ENCODE results near the gene CCDC171. TPM values are rescaled to one million over a fixed set of nuclear protein-coding genes. Genes with fewer than 3 reads are reported as not detected.

CCDC171 gene
- polyA plus RNA-seq, 1 donor from 2014 or later, result 9.1 TPM

DNA sequence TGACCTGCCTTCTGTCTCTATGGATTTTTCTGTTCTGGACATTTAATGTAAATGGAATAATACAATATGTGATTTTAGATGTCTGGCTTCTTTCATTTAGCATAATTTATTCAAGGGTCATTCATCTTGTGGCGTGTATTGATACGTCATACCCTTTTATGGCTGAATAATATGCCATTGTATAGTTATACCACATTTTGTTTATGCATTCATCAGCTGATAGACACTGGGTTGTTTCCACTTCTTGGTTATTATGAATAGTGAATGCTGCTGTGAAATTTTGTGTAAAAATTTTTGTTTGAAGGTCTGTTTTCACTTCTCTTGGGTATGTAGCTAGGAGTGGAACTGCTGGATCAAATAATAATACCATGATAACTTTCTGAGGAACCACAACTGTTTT, 298.9 kb downstream of the CCDC171 start:
- no peaks in the 10 kb centered on the region for H3K9me3 ChIP-seq (ENCODE audit: low read length)
- TF ChIP-seq POLR2AphosphoS5 (IDR thresholded peaks at IDR 0.05) (no peak), SMC3 (conservative IDR thresholded peaks at IDR 0.05; ENCODE audit: poor library complexity) (no peak), TAF1 (IDR thresholded peaks at IDR 0.05; ENCODE audit: low read depth) (no peak), RAD21 (conservative IDR thresholded peaks at IDR 0.05) (no peak), EP300 (conservative IDR thresholded peaks at IDR 0.05; ENCODE audit: poor library complexity, severe bottlenecking) (no peak), EZH2 (IDR thresholded peaks at IDR 0.05; ENCODE audit: borderline replicate concordance, insufficient read depth, low read length, poor library complexity, severe bottlenecking) (no peak), MXI1 (conservative IDR thresholded peaks at IDR 0.05; ENCODE audit: poor library complexity, severe bottlenecking) (no peak)
- TF ChIP-seq, protein P1, sequence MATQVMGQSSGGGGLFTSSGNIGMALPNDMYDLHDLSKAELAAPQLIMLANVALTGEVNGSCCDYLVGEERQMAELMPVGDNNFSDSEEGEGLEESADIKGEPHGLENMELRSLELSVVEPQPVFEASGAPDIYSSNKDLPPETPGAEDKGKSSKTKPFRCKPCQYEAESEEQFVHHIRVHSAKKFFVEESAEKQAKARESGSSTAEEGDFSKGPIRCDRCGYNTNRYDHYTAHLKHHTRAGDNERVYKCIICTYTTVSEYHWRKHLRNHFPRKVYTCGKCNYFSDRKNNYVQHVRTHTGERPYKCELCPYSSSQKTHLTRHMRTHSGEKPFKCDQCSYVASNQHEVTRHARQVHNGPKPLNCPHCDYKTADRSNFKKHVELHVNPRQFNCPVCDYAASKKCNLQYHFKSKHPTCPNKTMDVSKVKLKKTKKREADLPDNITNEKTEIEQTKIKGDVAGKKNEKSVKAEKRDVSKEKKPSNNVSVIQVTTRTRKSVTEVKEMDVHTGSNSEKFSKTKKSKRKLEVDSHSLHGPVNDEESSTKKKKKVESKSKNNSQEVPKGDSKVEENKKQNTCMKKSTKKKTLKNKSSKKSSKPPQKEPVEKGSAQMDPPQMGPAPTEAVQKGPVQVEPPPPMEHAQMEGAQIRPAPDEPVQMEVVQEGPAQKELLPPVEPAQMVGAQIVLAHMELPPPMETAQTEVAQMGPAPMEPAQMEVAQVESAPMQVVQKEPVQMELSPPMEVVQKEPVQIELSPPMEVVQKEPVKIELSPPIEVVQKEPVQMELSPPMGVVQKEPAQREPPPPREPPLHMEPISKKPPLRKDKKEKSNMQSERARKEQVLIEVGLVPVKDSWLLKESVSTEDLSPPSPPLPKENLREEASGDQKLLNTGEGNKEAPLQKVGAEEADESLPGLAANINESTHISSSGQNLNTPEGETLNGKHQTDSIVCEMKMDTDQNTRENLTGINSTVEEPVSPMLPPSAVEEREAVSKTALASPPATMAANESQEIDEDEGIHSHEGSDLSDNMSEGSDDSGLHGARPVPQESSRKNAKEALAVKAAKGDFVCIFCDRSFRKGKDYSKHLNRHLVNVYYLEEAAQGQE (IDR thresholded peaks at IDR 0.05; ENCODE audit: borderline replicate concordance), result no peak
- TF ChIP-seq, protein P2, sequence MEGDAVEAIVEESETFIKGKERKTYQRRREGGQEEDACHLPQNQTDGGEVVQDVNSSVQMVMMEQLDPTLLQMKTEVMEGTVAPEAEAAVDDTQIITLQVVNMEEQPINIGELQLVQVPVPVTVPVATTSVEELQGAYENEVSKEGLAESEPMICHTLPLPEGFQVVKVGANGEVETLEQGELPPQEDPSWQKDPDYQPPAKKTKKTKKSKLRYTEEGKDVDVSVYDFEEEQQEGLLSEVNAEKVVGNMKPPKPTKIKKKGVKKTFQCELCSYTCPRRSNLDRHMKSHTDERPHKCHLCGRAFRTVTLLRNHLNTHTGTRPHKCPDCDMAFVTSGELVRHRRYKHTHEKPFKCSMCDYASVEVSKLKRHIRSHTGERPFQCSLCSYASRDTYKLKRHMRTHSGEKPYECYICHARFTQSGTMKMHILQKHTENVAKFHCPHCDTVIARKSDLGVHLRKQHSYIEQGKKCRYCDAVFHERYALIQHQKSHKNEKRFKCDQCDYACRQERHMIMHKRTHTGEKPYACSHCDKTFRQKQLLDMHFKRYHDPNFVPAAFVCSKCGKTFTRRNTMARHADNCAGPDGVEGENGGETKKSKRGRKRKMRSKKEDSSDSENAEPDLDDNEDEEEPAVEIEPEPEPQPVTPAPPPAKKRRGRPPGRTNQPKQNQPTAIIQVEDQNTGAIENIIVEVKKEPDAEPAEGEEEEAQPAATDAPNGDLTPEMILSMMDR (IDR thresholded peaks at IDR 0.05; ENCODE audit: poor library complexity, severe bottlenecking), result no peak
- H3F3A ChIP-seq (ENCODE audit: insufficient read depth, low read length, poor library complexity, severe bottlenecking), result no peaks in the 10 kb centered on the region
- no peaks in the 10 kb centered on the region for H3K36me3 ChIP-seq (ENCODE audit: insufficient read depth, low read length)
- no peak overlapping the region for H3K27ac ChIP-seq (ENCODE audit: low read length)
- H3K27me3 ChIP-seq (ENCODE audit: insufficient read depth, low read depth, low read length), result no peaks in the 10 kb centered on the region
- H3K4me2 ChIP-seq (ENCODE audit: low read length), result no peak overlapping the region
- no peaks in the 10 kb centered on the region for H4K20me1 ChIP-seq (ENCODE audit: insufficient read depth)
- no peak overlapping the region for H3K4me3 ChIP-seq (ENCODE audit: low read length)
- H3K9ac ChIP-seq (ENCODE audit: low read length), result no peak overlapping the region
- H2AFZ ChIP-seq (ENCODE audit: low read depth, low read length), result no peak overlapping the region
- H3K79me2 ChIP-seq (replicated peaks; ENCODE audit: insufficient read depth, low read length), result no peaks in the 10 kb centered on the region
- no peaks in the 10 kb centered on the region for H3K9me2 ChIP-seq (ENCODE audit: insufficient read depth, low read length)

DNA sequence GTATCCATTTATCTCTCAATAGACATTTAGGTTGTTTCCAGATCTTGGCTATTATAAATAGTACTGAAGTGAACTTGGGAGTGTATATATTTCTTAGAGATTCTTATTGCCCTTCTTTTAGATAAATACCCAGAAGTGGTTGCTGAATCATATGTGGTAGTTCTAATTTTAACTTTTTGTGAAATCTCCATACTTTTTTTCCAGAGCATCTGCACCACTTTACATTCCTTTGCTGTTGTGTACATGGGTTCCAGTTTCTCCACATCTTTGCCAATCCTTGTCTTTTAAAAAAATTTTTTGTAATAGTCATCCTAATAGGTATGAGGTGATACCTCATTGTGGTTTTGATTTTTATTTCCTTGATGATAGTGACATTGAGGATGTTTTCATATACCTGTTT, 303.7 kb downstream of the CCDC171 start:
- Histone ChIP-seq H3K36me3 (ENCODE audit: insufficient read depth, low read length) (no peaks in the 10 kb centered on the region), H2AFZ (ENCODE audit: low read depth, low read length) (no peak overlapping the region), H4K20me1 (ENCODE audit: insufficient read depth) (no peaks in the 10 kb centered on the region), H3K9ac (ENCODE audit: low read length) (no peak overlapping the region), H3K4me2 (ENCODE audit: low read length) (no peak overlapping the region), H3F3A (ENCODE audit: insufficient read depth, low read length, poor library complexity, severe bottlenecking) (no peaks in the 10 kb centered on the region), H3K4me3 (ENCODE audit: low read length) (no peak overlapping the region), H3K27ac (ENCODE audit: low read length) (no peak overlapping the region), H3K27me3 (ENCODE audit: insufficient read depth, low read depth, low read length) (no peaks in the 10 kb centered on the region), H3K9me2 (ENCODE audit: insufficient read depth, low read length) (no peaks in the 10 kb centered on the region), H3K9me3 (ENCODE audit: low read length) (no peaks in the 10 kb centered on the region), H3K79me2 (replicated peaks; ENCODE audit: insufficient read depth, low read length) (no peaks in the 10 kb centered on the region)
- TF ChIP-seq RAD21 (conservative IDR thresholded peaks at IDR 0.05), result no peak
- TF ChIP-seq MXI1 (conservative IDR thresholded peaks at IDR 0.05; ENCODE audit: poor library complexity, severe bottlenecking), result no peak
- TF ChIP-seq, protein P1 (IDR thresholded peaks at IDR 0.05; ENCODE audit: borderline replicate concordance), result no peak
- TF ChIP-seq, protein P2 (IDR thresholded peaks at IDR 0.05; ENCODE audit: poor library complexity, severe bottlenecking), result no peak
- TF ChIP-seq TAF1 (IDR thresholded peaks at IDR 0.05; ENCODE audit: low read depth), result no peak
- TF ChIP-seq EZH2 (IDR thresholded peaks at IDR 0.05; ENCODE audit: borderline replicate concordance, insufficient read depth, low read length, poor library complexity, severe bottlenecking), result no peak
- no peak for TF ChIP-seq POLR2AphosphoS5 (IDR thresholded peaks at IDR 0.05)
- TF ChIP-seq SMC3 (conservative IDR thresholded peaks at IDR 0.05; ENCODE audit: poor library complexity), result no peak
- no peak for TF ChIP-seq EP300 (conservative IDR thresholded peaks at IDR 0.05; ENCODE audit: poor library complexity, severe bottlenecking)
